Measurements from ENCODE around the gene MORF4L1.

DNA sequence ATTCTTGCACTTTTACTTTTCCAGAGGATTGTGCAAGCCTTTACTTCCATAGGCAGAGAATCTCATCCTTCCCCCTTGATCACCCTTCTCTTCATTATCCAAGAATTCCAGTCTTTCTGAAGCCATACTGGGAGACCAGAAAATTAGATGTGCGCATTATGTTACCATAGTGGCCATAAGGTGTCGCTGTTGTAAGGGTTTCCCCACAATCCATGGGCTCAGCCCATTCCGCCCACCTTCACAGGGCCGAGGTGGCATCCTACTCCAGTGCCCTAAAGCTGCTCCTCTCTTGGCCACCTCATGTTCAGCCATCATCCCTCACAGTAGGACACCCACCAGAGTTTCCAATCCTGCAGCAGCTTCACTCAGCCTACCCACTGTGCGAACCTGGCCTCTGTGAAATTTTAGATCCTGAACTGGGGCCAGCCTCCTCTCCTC, 37.1 kb downstream of the MORF4L1 start:
- TF ChIP-seq, protein P1, sequence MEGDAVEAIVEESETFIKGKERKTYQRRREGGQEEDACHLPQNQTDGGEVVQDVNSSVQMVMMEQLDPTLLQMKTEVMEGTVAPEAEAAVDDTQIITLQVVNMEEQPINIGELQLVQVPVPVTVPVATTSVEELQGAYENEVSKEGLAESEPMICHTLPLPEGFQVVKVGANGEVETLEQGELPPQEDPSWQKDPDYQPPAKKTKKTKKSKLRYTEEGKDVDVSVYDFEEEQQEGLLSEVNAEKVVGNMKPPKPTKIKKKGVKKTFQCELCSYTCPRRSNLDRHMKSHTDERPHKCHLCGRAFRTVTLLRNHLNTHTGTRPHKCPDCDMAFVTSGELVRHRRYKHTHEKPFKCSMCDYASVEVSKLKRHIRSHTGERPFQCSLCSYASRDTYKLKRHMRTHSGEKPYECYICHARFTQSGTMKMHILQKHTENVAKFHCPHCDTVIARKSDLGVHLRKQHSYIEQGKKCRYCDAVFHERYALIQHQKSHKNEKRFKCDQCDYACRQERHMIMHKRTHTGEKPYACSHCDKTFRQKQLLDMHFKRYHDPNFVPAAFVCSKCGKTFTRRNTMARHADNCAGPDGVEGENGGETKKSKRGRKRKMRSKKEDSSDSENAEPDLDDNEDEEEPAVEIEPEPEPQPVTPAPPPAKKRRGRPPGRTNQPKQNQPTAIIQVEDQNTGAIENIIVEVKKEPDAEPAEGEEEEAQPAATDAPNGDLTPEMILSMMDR (IDR thresholded peaks at IDR 0.05; ENCODE audit: insufficient read depth, low read length, poor library complexity, severe bottlenecking), result peak; percentile 73
- no peak for TF ChIP-seq EZH2phosphoT487 (conservative IDR thresholded peaks at IDR 0.05; ENCODE audit: low read length)

Measured in SU-DHL-6 (cell line).